Measurements from ENCODE around the gene MEGF6.

GRCh38 chr1:3575993-3576392 is 35.3 kb downstream of the MEGF6 start:
- TF ChIP-seq CTCF (IDR thresholded peaks at IDR 0.05; ENCODE audit: extremely low read depth in 1 of 2, insufficient read depth in 1 of 2, low read depth in 1 of 2, low read length in 2 of 2) (no peak), FOS (IDR thresholded peaks at IDR 0.05; ENCODE audit: borderline replicate concordance, insufficient read depth, low read length) (no peak), POLR2AphosphoS5 (IDR thresholded peaks at IDR 0.05; ENCODE audit: insufficient read depth, low read depth, low read length) (no peak), MAX (IDR thresholded peaks at IDR 0.05; ENCODE audit: insufficient read depth, insufficient read length) (no peak)

All from endothelial cell of umbilical vein (primary cell).